ENCODE measurements around the gene CNIH4. TPM values are rescaled to one million over a fixed set of nuclear protein-coding genes. Genes with fewer than 3 reads are reported as not detected.

CNIH4 gene
- total RNA-seq, 1 donor from 2014 or later = 28.9 TPM

Small RNA genes within 50 kb of the gene (microRNA-seq; reads per million reads assigned to microRNA genes)
- gene MIR4742 = not detected

Other genes with a start within 250 kb of the CNIH4 start
- 18.6 TPM for gene FBXO28, start 242.8 kb upstream of the CNIH4 start, total RNA-seq
- 56.9 TPM for gene DEGS1, start 173.6 kb upstream of the CNIH4 start, total RNA-seq
- 8.4 TPM for gene NVL, start 26.7 kb upstream of the CNIH4 start, total RNA-seq
- gene WDR26, start 77.9 kb downstream of the CNIH4 start, total RNA-seq = 53.0 TPM

All from Right ventricle myocardium superior (tissue), 1 donor.